NOMO-1 treated with DMSO at 0.1 percent for 48 hours (cell line): Measurements from ENCODE around the gene FOXP1.

Experiments used
- DNase-seq: peaks from one replicate; lab custom pipeline; 2025; ENCODE audit not compliant: unreplicated experiment; lab: John Stamatoyannopoulos, UW

The FOXP1 gene

GRCh38 chr3:71067977-71068654 lies 515.4 kb downstream of the FOXP1 start:
- DNase-seq = no peak

GRCh38 chr3:71066849-71067261 lies 516.7 kb downstream of the FOXP1 start:
- DNase-seq = peak; percentile 87

- peak; percentile 66 for DNase-seq
These were observed 517.2 kb downstream of the FOXP1 start for GRCh38 chr3:71066356-71066755.

GRCh38 chr3:71065764-71066013 lies 517.8 kb downstream of the FOXP1 start:
- DNase-seq = no peak

GRCh38 chr3:71064956-71065763 lies 518.4 kb downstream of the FOXP1 start:
- peak; percentile 34 for DNase-seq

- peak; percentile 64 for DNase-seq
These were observed 519.1 kb downstream of the FOXP1 start for GRCh38 chr3:71064291-71064955.

GRCh38 chr3:71063773-71064290 lies 519.7 kb downstream of the FOXP1 start:
- DNase-seq = peak; percentile 50

GRCh38 chr3:71062952-71063772 lies 520.4 kb downstream of the FOXP1 start:
- DNase-seq = peak; percentile 50

- DNase-seq = no peak
These were observed 521.2 kb downstream of the FOXP1 start for GRCh38 chr3:71062037-71062932.

- DNase-seq = no peak
These were observed 521.9 kb downstream of the FOXP1 start for GRCh38 chr3:71061581-71061980.

- DNase-seq = no peak
These were observed 522.5 kb downstream of the FOXP1 start for GRCh38 chr3:71061037-71061436.

GRCh38 chr3:71060536-71060935 lies 523.0 kb downstream of the FOXP1 start:
- DNase-seq = no peak

GRCh38 chr3:71057526-71057894 lies 526.0 kb downstream of the FOXP1 start:
- DNase-seq = no peak

- no peak for DNase-seq
These were observed 527.2 kb downstream of the FOXP1 start for GRCh38 chr3:71056327-71056726.

GRCh38 chr3:71055257-71056001 lies 528.1 kb downstream of the FOXP1 start:
- DNase-seq = no peak

- no peak for DNase-seq
These were observed 529.2 kb downstream of the FOXP1 start for GRCh38 chr3:71054312-71054711.

GRCh38 chr3:71053495-71053894 lies 530.0 kb downstream of the FOXP1 start:
- DNase-seq = no peak

- DNase-seq = no peak
These were observed 530.8 kb downstream of the FOXP1 start for GRCh38 chr3:71052716-71053115.

- DNase-seq = peak; percentile 34
These were observed 531.4 kb downstream of the FOXP1 start for GRCh38 chr3:71051893-71052687.
